Loucy (cell line): ENCODE results near the gene NAGS.

Experiments
- H2AFZ ChIP-seq: fragments of 200-600 bp; sonication (generic); 2 replicates; pipeline ENCODE4 v1.6.0; 2016; ENCODE audit warnings: antibody characterized with exemption, mild to moderate bottlenecking, low read length, moderate library complexity
- H3F3A ChIP-seq: fragments of 200-600 bp; 2 replicates; pipeline ENCODE4 v1.6.0; 2016; ENCODE audit warnings: antibody characterized with exemption, low read depth, mild to moderate bottlenecking
- H3K27me3 ChIP-seq: fragments of 200-600 bp; sonication (generic); 2 replicates; pipeline ENCODE4 v1.6.1; 2014; ENCODE audit warnings: low read length, mild to moderate bottlenecking; ENCODE audit not compliant: insufficient read depth, poor library complexity, severe bottlenecking
- H3K36me3 ChIP-seq: fragments of 200-600 bp; sonication (generic); 2 replicates; pipeline ENCODE4 v1.6.1; 2016; ENCODE audit warnings: low read length; ENCODE audit not compliant: insufficient read depth
- H3K4me1 ChIP-seq: fragments of 200-600 bp; sonication (generic); 2 replicates; pipeline ENCODE4 v1.5.1; 2014; ENCODE audit warnings: low read length, mild to moderate bottlenecking; ENCODE audit not compliant: insufficient read depth, poor library complexity, severe bottlenecking
- H3K4me2 ChIP-seq: fragments of 200-600 bp; sonication (generic); 2 replicates; pipeline ENCODE4 v1.6.0; 2014; ENCODE audit warnings: antibody characterized with exemption, low read length, low read depth, mild to moderate bottlenecking; ENCODE audit not compliant: poor library complexity, severe bottlenecking
- H3K4me3 ChIP-seq: fragments of 200-600 bp; sonication (generic); 2 replicates; pipeline ENCODE4 v1.5.1; 2014; ENCODE audit warnings: low read length, mild to moderate bottlenecking, mixed read lengths; ENCODE audit not compliant: poor library complexity, severe bottlenecking
- H3K79me2 ChIP-seq: fragments of 200-600 bp; sonication (generic); 2 replicates; pipeline ENCODE4 v1.6.1; 2014; ENCODE audit warnings: low read length; ENCODE audit not compliant: insufficient read depth
- H3K9ac ChIP-seq: fragments of 200-600 bp; sonication (generic); 2 replicates; pipeline ENCODE4 v1.6.0; 2014; ENCODE audit warnings: mild to moderate bottlenecking, low read depth, low read length, moderate library complexity; ENCODE audit not compliant: poor library complexity, severe bottlenecking
- H3K9me2 ChIP-seq: fragments of 200-600 bp; sonication (generic); replicated peaks from 2 replicates; pipeline ENCODE4 v1.6.1; 2016; ENCODE audit warnings: low read depth, low read length, mixed read lengths
- H3K9me3 ChIP-seq: fragments of 200-600 bp; sonication (generic); 2 replicates; pipeline ENCODE4 v1.6.1; 2014; ENCODE audit warnings: mild to moderate bottlenecking, antibody characterized with exemption, low read length, low read depth; ENCODE audit not compliant: insufficient read depth
- H4K20me1 ChIP-seq: fragments of 200-600 bp; sonication (generic); 2 replicates; pipeline ENCODE4 v1.6.0; 2014; ENCODE audit warnings: antibody characterized with exemption, low read length, mild to moderate bottlenecking; ENCODE audit not compliant: insufficient read depth, poor library complexity, severe bottlenecking
- EZH2phosphoT487 ChIP-seq: fragments of 200-600 bp; IDR thresholded peaks from 2 replicates; pipeline ENCODE4 v1.6.1; 2018; ENCODE audit warnings: antibody characterized with exemption, mild to moderate bottlenecking, moderate library complexity, borderline replicate concordance
- TF ChIP-seq, protein P1 (sequence below): fragments of 200-600 bp; sonication (generic); conservative IDR thresholded peaks from 2 replicates; pipeline ENCODE4 v1.5.1; 2014; ENCODE audit warnings: mild to moderate bottlenecking, antibody characterized with exemption, low read length

Gene NAGS

GRCh38 chr17:44000141-44000860 is 4.1 kb upstream of the NAGS start:
- H4K20me1 ChIP-seq = no peaks in the 10 kb centered on the region
- no peaks in the 10 kb centered on the region for H3K9me3 ChIP-seq
- H3K4me2 ChIP-seq = no peak overlapping the region
- H3K4me1 ChIP-seq = no peaks in the 10 kb centered on the region
- H3K9me2 ChIP-seq = no peaks in the 10 kb centered on the region
- TF ChIP-seq EZH2phosphoT487 = no peak
- TF ChIP-seq, protein P1, sequence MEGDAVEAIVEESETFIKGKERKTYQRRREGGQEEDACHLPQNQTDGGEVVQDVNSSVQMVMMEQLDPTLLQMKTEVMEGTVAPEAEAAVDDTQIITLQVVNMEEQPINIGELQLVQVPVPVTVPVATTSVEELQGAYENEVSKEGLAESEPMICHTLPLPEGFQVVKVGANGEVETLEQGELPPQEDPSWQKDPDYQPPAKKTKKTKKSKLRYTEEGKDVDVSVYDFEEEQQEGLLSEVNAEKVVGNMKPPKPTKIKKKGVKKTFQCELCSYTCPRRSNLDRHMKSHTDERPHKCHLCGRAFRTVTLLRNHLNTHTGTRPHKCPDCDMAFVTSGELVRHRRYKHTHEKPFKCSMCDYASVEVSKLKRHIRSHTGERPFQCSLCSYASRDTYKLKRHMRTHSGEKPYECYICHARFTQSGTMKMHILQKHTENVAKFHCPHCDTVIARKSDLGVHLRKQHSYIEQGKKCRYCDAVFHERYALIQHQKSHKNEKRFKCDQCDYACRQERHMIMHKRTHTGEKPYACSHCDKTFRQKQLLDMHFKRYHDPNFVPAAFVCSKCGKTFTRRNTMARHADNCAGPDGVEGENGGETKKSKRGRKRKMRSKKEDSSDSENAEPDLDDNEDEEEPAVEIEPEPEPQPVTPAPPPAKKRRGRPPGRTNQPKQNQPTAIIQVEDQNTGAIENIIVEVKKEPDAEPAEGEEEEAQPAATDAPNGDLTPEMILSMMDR = no peak
- H3K9ac ChIP-seq = no peak overlapping the region
- no peaks in the 10 kb centered on the region for H3F3A ChIP-seq
- no peak overlapping the region for H2AFZ ChIP-seq
- no peaks in the 10 kb centered on the region for H3K27me3 ChIP-seq
- no peaks in the 10 kb centered on the region for H3K36me3 ChIP-seq
- no peaks in the 10 kb centered on the region for H3K79me2 ChIP-seq
- no peak overlapping the region for H3K4me3 ChIP-seq

DNA sequence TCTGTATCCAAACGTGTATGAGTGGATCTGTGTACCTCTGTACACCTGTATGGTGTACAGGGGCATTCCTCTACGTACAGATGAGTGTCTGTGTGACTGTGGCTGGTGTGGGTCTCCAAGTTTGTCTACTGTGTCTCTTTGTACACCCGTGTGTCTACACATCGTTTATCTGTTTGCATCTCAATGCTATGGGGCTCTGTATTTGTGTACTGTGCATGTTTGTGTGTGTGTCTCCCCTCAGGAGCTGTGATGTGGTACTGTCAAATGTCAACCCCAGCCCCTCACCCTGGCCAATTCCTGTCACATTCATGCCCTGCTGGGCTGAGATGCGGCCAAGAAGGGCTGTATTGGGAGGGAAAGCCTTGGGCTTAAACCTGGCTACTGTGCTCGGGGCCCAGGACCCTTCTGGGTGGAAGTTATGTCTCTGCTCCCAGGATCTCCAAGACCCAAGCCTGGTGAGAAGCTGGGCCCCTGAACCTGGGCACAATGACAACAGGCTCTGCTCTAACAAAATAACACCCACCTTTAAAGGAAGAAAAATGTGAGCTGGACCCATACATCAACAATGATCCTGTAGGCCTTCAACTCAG is 3.5 kb upstream of the NAGS start:
- no peaks in the 10 kb centered on the region for H3K4me1 ChIP-seq
- H3K36me3 ChIP-seq = no peaks in the 10 kb centered on the region
- H3K79me2 ChIP-seq = no peaks in the 10 kb centered on the region
- no peak overlapping the region for H3K9ac ChIP-seq
- H4K20me1 ChIP-seq = no peaks in the 10 kb centered on the region
- H3K9me2 ChIP-seq = no peaks in the 10 kb centered on the region
- H2AFZ ChIP-seq = no peak overlapping the region
- H3K4me3 ChIP-seq = no peak overlapping the region
- no peaks in the 10 kb centered on the region for H3K9me3 ChIP-seq
- no peak for TF ChIP-seq EZH2phosphoT487
- TF ChIP-seq, protein P1 = no peak
- no peaks in the 10 kb centered on the region for H3K27me3 ChIP-seq
- no peak overlapping the region for H3K4me2 ChIP-seq
- no peaks in the 10 kb centered on the region for H3F3A ChIP-seq

GRCh38 chr17:44001461-44001920 is 2.9 kb upstream of the NAGS start:
- no peaks in the 10 kb centered on the region for H3K36me3 ChIP-seq
- no peaks in the 10 kb centered on the region for H3K79me2 ChIP-seq
- H3K4me1 ChIP-seq = no peaks in the 10 kb centered on the region
- TF ChIP-seq, protein P1 = no peak
- TF ChIP-seq EZH2phosphoT487 = no peak
- H3K9me2 ChIP-seq = no peaks in the 10 kb centered on the region
- H3K4me2 ChIP-seq = no peak overlapping the region
- no peaks in the 10 kb centered on the region for H3K27me3 ChIP-seq
- no peaks in the 10 kb centered on the region for H4K20me1 ChIP-seq
- H3F3A ChIP-seq = no peaks in the 10 kb centered on the region
- no peak overlapping the region for H3K4me3 ChIP-seq
- no peaks in the 10 kb centered on the region for H3K9me3 ChIP-seq
- H3K9ac ChIP-seq = no peak overlapping the region
- H2AFZ ChIP-seq = no peak overlapping the region
